Lung (tissue), 12 donors: ENCODE data around the gene FIGLA. TPM values are rescaled to one million over a fixed set of nuclear protein-coding genes. Genes with fewer than 3 reads are reported as not detected.

ENCODE experiments used
- ATAC-seq: fragments of 200-7000 bp; cut with Tn5 transposase; one replicate; pipeline ENCODE4 v1.9.1; 2020; ENCODE audit warnings: moderate number of reproducible peaks; ENCODE audit not compliant: insufficient read depth, low FRiP score
- DNase-seq, 3 donors: peaks; one replicate each; pipeline ENCODE4 v3.0.0-alpha.2; 2013 to 2017
- H3K27ac ChIP-seq, 2 donors: one replicate each; pipeline ENCODE4 v1.5.1; 2013; ENCODE audit warnings: mild to moderate bottlenecking in 2 of 2, moderate library complexity in 2 of 2, control low read depth in 1 of 2, inconsistent platforms in 1 of 2, low read depth in 1 of 2, low read length in 1 of 2
- H3K27me3 ChIP-seq, 3 donors: one replicate each; pipeline ENCODE4 v1.5.1; 2013; ENCODE audit warnings: low read length in 2 of 3; ENCODE audit not compliant: control insufficient read depth in 3 of 3, insufficient read depth in 3 of 3
- H3K36me3 ChIP-seq, 4 donors: one replicate each; pipeline ENCODE4 v1.5.1; 2013; ENCODE audit warnings: low read length in 4 of 4, mild to moderate bottlenecking in 1 of 4, moderate library complexity in 1 of 4; ENCODE audit not compliant: control insufficient read depth in 4 of 4, insufficient read depth in 4 of 4
- H3K4me1 ChIP-seq, 5 donors: one replicate each; pipeline ENCODE4 v1.5.1; 2013; ENCODE audit warnings: low read length in 5 of 5, mild to moderate bottlenecking in 2 of 5, moderate library complexity in 1 of 5; ENCODE audit not compliant: control insufficient read depth in 5 of 5, insufficient read depth in 5 of 5
- H3K4me3 ChIP-seq: one replicate; pipeline ENCODE4 v1.5.1; 2013; ENCODE audit warnings: mild to moderate bottlenecking, control low read depth, moderate library complexity
- H3K9ac ChIP-seq, 2 donors: one replicate each; pipeline ENCODE4 v1.5.1; 2013; ENCODE audit warnings: low read length in 2 of 2, control low read depth in 1 of 2; ENCODE audit not compliant: insufficient read depth in 1 of 2
- H3K9me3 ChIP-seq, 4 donors: one replicate each; pipeline ENCODE4 v1.5.1; 2013; ENCODE audit warnings: low read length in 3 of 4, mild to moderate bottlenecking in 1 of 4, moderate library complexity in 1 of 4; ENCODE audit not compliant: control insufficient read depth in 4 of 4, insufficient read depth in 3 of 4
- CTCF ChIP-seq: IDR thresholded peaks from 2 replicates; pipeline ENCODE4 v1.5.1; 2012; ENCODE audit warnings: mild to moderate bottlenecking; ENCODE audit errors: control extremely low read depth, extremely low read depth
- WGBS, 2 donors: extraction: QIAGEN DNeasy Blood & Tissue Kit; methylation state at CpG; one replicate each; pipeline ENCODE4 v1.1.7; 2013; 5-methylcytosine and 5-hydroxymethylcytosine counted together
- polyA plus RNA-seq, 2 donors: library from polyadenylated mRNA; stranded (reverse); fragments of 200-250 nt; gene quantifications; one replicate each; pipeline ENCODE4 v1.2.1, GENCODE V29; 2013
- total RNA-seq, 2 donors: library from RNA; depleted of rRNA in 1 of 2; stranded (reverse); fragments of >200 nt in 1 of 2; gene quantifications; one replicate each; pipeline ENCODE4 v1.2.1, GENCODE V29; 2014 to 2021
- donor health status: control.
- donor health status: control.
- donor health status: Bipolar disorder and iron deficiency.
- donor health status: healthy.
- donor health status: DM: yes; HTN: yes; CAD: no.

The FIGLA gene
- total and polyA plus RNA-seq, 4 donors, result 0.31 to 0.53 TPM; not detected in 2

DNA sequence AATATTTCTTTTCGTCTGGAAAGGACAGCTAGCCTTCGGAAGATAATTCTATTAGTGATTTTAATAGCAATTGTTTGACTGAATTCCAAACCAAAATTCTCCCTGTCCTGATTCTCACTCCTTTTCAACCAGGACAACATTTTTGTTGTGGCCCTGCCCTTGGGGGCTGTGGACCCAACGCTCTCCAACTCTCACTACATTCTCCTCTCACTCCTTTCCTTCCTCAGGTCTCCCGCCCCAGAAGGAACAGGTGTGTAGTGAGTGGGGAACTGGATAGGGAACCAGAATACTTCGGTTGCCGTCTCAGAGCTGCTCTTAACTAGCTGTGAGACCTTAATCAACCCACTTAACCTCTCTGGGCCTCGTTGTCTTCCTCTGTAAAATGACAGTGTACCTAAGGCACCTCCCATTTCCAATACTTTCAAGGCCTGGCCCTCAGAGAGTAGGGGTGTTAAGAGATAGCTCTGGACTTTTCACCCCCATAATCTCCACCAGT, 21.8 kb downstream of the FIGLA start:
- WGBS, 2 donors, result 57 to 67% methylated on average over 7 of the region's 7 CpGs
- ATAC-seq (no peak), DNase-seq (no peak)
- Histone ChIP-seq H3K4me1 (peaks cover 5 to 12% (median 8%) of the 10 kb centered on the region in 5 donors), H3K4me3 (no peak overlapping the region), H3K36me3 (no peaks in the 10 kb centered on the region), H3K9ac (no peak overlapping the region), H3K27me3 (peaks cover 0 to 32% (median 19%) of the 10 kb centered on the region in 3 donors), H3K27ac (no peak overlapping the region), H3K9me3 (peaks cover 0 to 2% (median 0%) of the 10 kb centered on the region in 4 donors)
- TF ChIP-seq CTCF, result no peak

DNA sequence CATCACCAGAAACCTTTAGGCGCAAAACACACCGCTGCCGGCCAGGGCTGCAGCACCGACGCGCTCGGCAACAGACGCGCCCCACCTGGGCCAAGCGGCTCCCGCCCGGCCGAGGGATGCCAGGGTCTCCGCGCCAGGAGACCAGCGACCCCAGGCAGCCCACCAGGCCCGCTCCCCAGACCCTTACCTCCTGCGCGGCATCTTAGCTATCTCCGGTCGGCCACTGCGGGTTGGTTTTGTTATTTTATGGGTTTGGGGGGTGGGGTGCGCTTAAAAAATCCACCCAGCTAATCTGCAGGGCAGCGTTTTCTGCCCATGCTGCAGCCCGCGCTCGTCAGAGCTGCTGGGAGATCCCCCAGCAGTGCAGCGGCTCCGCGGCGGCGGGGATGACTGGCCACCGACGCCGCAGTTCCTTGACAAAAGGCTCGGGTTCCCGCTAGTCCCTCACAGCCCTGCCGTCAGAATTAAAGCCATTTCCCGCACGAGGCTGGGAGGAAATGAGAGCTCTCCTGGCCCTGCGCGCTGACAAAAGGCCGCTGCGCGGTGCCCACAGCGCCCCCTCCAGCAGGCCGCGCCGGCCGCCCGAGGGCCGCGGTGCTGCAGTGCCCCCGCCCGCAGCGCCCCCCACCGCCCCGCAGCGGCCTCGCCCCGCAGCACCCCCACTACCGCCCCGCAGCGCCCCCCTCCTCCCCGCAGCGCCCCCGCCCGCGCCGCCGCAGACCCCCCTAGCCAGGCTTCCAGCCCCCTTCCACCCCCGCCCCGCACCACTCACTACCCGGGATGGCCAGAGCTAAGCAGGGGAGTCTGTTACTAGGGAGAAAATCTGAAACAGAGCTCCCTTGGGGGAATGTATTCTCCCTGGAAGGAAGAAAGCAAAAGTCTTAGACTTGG, 22.5 kb downstream of the FIGLA start, which contains the start of gene ADD2:
ADD2 (minus strand) TSS at position 502 of the 891 bp plus-strand sequence. CDS start 61,792 bp downstream, outside the sequence.
- no peak within 1 kb of the TSS for H3K9ac ChIP-seq
- peak; percentile 65 to 80 (median 68) for DNase-seq
- no peak within 1 kb of the TSS for H3K27ac ChIP-seq
- H3K36me3 ChIP-seq, result no peaks in the 10 kb centered on the region
- ATAC-seq, result peak; percentile 43
- 1 to 2% methylated on average over 55 to 72 of the region's 74 CpGs for WGBS, 2 donors
- peaks cover 0 to 32% (median 19%) of the 10 kb centered on the region in 3 donors for H3K27me3 ChIP-seq
- H3K4me1 ChIP-seq, result peaks cover 5 to 12% (median 8%) of the 10 kb centered on the region in 5 donors
- TF ChIP-seq CTCF, result no peak
- peaks cover 0 to 2% (median 0%) of the 10 kb centered on the region in 4 donors for H3K9me3 ChIP-seq
- H3K4me3 ChIP-seq, result peak within 1 kb of the TSS; percentile 18

DNA sequence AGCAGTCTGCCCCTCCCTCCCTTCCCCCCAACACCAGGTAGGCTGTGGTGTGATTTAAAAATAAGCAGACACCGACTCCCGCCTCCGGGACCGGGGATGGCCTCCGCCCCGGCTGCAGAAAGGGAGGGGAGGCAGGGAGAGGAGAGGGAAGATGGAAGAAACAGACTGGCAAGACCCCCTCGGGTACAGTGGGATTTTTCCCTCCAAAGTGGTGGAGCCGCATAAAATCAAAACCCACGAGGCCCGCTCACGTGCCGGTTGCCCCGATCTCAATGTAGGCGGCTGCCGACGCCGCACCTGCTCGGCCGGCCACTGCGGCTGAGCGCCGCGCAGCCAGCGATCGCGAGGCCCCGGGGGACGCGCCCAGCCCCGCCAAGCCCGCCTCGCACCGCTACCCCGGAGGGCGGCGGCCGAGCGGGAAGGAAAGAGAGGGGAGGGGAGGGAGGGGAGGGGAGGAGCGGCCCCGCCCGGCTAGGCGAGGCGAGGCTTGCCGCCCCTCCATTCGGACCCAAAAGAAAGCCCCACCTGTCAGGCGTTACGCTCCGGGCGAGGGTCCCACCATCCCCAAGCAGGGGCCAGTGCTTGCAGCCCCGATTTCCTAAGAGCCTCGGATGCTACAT, 23.3 kb downstream of the FIGLA start:
- ATAC-seq (peak; percentile 35), DNase-seq (peak in 1 of 3 donors; percentile 24)
- no peaks in the 10 kb centered on the region for H3K36me3 ChIP-seq
- no peak overlapping the region for H3K9ac ChIP-seq
- no peaks in the 10 kb centered on the region for H3K9me3 ChIP-seq
- peaks cover 5 to 12% (median 8%) of the 10 kb centered on the region in 5 donors for H3K4me1 ChIP-seq
- H3K27me3 ChIP-seq, result peaks cover 0 to 32% (median 19%) of the 10 kb centered on the region in 3 donors
- 1% methylated on average over 42 to 51 of the region's 51 CpGs for WGBS, 2 donors
- H3K4me3 ChIP-seq, result peak overlapping the region; percentile 18
- H3K27ac ChIP-seq, result no peak overlapping the region
- no peak for TF ChIP-seq CTCF
